GM12874 (cell line): ENCODE data around the gene PKD2.

Experiments
- TF ChIP-seq, protein P1 (sequence below): IDR thresholded peaks from 2 replicates; pipeline ENCODE4 v1.5.1; 2011; ENCODE audit warnings: low read depth, mild to moderate bottlenecking, control low read depth, low read length, moderate library complexity; ENCODE audit not compliant: insufficient read depth

The PKD2 gene

DNA sequence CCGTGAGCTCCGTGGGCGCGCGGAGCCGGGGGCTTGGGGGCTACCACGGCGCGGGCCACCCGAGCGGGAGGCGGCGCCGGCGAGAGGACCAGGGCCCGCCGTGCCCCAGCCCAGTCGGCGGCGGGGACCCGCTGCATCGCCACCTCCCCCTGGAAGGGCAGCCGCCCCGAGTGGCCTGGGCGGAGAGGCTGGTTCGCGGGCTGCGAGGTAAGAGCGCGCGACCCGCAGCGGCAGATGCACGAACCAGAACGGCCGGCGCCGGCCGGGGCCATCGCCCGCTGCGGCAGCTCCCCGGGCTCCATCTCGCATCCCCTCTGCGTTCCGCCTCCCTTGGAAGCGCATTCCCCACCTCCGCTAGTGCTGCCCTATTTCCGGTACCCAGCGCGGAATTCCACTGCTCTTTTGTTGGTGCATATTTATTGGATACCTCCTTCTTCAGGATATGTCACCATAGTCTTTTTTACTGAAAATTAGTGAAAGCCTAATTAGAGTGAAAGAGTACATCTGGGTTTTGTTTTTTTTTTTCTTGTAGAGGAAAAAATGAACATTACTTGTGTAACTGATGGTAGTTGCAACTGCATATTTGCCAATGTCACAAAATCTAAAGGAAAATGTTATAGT is 797 bp downstream of the PKD2 start:
- TF ChIP-seq, protein P1, sequence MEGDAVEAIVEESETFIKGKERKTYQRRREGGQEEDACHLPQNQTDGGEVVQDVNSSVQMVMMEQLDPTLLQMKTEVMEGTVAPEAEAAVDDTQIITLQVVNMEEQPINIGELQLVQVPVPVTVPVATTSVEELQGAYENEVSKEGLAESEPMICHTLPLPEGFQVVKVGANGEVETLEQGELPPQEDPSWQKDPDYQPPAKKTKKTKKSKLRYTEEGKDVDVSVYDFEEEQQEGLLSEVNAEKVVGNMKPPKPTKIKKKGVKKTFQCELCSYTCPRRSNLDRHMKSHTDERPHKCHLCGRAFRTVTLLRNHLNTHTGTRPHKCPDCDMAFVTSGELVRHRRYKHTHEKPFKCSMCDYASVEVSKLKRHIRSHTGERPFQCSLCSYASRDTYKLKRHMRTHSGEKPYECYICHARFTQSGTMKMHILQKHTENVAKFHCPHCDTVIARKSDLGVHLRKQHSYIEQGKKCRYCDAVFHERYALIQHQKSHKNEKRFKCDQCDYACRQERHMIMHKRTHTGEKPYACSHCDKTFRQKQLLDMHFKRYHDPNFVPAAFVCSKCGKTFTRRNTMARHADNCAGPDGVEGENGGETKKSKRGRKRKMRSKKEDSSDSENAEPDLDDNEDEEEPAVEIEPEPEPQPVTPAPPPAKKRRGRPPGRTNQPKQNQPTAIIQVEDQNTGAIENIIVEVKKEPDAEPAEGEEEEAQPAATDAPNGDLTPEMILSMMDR, result no peak

DNA sequence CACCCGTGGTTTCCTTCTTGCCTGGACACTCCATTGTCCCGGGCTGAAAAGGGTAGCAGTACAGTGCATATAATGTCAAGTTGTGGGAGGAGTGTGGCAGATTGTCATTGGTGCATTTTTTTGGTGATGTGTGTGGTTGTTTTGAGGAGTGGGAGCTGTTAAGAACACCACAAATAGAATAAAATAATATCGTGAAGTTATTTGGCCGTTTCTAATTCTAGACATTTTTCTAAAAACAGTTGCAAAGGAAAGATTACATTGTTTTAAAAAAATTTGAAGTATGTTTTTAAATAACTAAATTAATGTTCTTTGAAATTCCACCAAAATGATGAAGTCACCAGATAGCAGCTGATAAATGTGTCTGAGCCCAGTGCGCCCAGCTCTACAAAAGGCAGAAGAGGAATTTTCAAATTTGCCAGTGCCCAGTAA is 1.3 kb downstream of the PKD2 start:
- TF ChIP-seq, protein P1, result no peak

DNA sequence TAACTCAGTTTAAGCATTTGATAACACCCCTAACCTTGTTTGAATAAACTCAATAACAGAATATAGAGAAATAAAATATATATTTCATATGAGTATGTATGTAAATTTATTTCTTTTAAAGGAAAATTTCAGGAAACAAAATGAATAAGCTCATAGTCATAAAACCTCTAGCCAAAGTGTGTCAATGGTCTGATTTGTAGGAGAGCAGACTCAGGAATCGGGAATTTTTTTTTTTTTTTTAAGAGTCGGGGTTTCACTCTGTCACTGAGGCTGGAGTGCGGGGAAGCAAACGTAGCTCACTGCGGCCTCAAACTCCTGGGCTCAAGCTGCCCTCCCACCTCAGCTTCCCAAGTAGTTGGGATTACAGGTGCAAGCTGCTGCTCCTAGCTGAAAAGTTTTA is 2.4 kb downstream of the PKD2 start:
- TF ChIP-seq, protein P1, result no peak

DNA sequence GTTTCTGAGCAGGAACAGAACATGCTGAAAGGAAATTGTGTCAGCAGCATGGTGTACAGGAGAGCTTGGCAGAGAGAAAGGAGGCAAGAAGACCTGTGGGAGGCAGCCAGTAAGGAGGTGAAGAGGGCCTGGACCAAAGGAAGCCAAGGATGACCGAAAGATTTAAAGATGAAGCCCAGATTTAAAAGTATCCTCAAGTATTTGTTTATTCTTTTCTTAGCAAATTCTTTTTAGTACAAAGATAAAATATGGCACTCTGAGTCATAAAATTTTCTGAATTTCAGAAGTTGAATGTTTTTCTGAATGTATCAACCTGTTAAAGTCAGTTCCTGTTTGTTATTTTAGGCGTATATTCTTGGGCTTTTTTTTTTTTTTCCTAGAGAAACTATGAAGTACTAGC is 3.5 kb downstream of the PKD2 start:
- TF ChIP-seq, protein P1, result no peak

DNA sequence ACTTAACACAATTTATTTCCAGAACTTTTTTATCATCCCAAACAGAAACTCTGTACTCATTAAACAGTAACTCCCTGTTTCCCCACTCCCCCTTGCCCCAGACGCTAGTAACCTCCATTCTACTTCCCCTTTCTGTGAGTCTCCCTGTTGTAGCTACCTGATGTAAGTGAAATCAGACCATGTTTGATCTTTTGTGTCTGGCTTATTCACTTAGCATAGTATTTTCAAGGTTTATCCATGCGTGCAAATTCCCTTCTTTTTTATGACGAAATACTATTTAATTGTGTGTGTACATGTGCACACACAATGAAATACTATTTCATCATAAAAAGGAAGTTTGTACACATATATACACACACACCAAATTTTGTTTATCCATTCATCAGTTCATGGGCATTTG is 5.2 kb downstream of the PKD2 start:
- TF ChIP-seq, protein P1, result no peak

DNA sequence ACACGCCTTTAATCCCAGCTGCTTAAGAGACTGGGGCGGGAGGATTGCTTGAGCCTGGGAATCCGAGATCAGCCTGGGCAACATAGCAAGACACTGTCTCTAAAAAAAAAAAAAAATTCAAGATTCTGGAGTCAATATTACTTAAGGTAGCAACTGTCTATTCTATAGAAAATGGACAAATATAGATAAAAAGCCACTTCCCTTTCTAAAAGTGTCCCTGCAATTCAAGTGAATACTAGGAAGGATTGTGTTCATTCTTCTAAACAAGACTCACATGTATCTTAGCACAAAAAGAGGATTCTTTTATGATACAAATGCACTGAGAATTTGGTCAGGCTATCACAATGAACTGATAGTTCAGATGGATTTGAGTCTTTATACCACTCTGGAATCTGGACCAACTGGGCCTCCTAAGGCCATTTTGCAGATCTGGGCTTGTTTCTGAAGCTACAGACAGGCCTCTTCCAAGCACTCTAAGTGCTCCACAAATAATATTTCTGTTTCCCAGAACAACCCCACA is 7.0 kb downstream of the PKD2 start:
- TF ChIP-seq, protein P1, result no peak

DNA sequence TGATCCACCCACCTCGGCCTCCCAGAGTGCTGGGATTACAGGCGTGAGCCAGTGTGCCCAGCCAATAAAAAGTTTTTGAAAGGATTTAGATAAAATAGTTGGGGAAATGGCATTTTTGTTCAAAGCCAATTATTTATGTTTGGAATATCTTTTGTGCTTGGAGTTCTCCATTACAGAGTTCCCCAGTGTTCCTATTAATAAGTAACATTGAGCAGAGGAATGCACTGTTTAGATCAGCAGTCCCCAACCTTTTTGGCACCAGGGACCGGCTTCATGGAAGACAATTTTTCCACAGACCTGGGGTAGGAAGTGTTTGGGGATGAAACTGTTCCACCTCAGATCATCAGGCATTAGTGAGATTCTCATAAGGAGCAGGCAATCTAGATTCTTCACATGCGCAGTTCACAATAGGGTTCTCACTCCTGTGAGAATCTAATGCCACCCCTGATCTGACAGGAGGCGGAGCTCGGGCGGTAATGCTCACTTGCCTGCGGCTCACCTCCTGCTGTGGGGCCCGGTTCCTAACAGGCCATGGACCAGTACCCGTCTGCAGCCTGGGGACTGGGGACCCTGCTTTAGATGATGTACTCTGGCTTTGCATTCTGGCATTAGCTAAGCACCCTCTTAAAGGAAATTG is 8.3 kb downstream of the PKD2 start:
- TF ChIP-seq, protein P1, result no peak
